ENCODE measurements around the gene ALOX5AP. TPM values are rescaled to one million over a fixed set of nuclear protein-coding genes. Genes with fewer than 3 reads are reported as not detected.

The ALOX5AP gene
- total and polyA plus RNA-seq, 7 experiments from 2014 or later: 22.1 to 198 (median 46.9) TPM

DNA sequence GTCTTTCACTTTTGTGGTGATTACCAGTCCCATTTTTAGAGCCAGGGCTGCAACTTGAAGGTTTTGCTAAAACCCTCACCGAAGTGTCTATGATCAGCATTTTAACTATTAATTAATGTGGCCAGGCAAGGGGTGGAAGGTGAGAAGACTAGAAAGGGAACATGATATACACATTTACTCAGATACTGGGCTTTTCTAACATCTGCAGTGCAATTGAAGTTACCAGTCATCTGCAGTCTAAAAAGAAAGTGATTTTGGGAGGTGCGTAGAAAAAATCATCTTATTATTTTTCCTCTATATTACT, 481 bp downstream of the ALOX5AP start:
- H3K4me3 ChIP-seq (ENCODE audit: low read length): peak overlapping the region; percentile 71
- Mint-ChIP-seq H3K36me3 (peaks cover 0 to 22% (median 0%) of the 10 kb centered on the region in 5 donors), H3K9me3 (no peaks in the 10 kb centered on the region), H3K27ac (peak overlapping the region; percentile 83 to 98 (median 94)), H3K4me1 (peaks cover 56 to 80% (median 73%) of the 10 kb centered on the region in 7 donors), H3K27me3 (peaks cover 0 to 4% (median 0%) of the 10 kb centered on the region in 5 donors), H3K4me3 (peak overlapping the region; percentile 83 to 99 (median 97))
- H3K27me3 ChIP-seq (ENCODE audit: control insufficient read depth in 2 of 2, insufficient read depth in 2 of 2, low read length in 2 of 2): no peaks in the 10 kb centered on the region
- peaks cover 41 to 51% of the 10 kb centered on the region in 2 donors for H3K4me1 ChIP-seq (ENCODE audit: control insufficient read depth in 2 of 2, insufficient read depth in 2 of 2, low read length in 2 of 2)
- DNase-seq (no peak), ATAC-seq (no peak)
- intact Hi-C loops (cut with micrococcal nuclease): loop anchor here (1.0 to 10.0 kb wide), 5 partner anchors 8 to 1141 kb away; partner anchors contain the start of gene SLC7A1 (in 1 of the 2)
- POLR2A ChIA-PET: interaction anchor here (0.7 to 2.8 kb wide), 6 partner anchors 63 to 284 kb away, joined by 3 to 20 read pairs (median 3); partner anchors contain the start of gene USPL1
- peak overlapping the region; percentile 68 for H3K27ac ChIP-seq (ENCODE audit: low read depth, low read length)
- H3K9me3 ChIP-seq (ENCODE audit: control insufficient read depth in 2 of 3, low read length in 3 of 3): no peaks in the 10 kb centered on the region
- CTCF ChIA-PET: interaction anchor here (0.7 to 1.2 kb wide), 2 partner anchors 66 to 67 kb away, joined by 3 to 4 read pairs; no protein-coding TSS in a partner anchor
- no peaks in the 10 kb centered on the region for H3K36me3 ChIP-seq (ENCODE audit: control insufficient read depth in 2 of 3, insufficient read depth in 3 of 3, low read length in 3 of 3)

DNA sequence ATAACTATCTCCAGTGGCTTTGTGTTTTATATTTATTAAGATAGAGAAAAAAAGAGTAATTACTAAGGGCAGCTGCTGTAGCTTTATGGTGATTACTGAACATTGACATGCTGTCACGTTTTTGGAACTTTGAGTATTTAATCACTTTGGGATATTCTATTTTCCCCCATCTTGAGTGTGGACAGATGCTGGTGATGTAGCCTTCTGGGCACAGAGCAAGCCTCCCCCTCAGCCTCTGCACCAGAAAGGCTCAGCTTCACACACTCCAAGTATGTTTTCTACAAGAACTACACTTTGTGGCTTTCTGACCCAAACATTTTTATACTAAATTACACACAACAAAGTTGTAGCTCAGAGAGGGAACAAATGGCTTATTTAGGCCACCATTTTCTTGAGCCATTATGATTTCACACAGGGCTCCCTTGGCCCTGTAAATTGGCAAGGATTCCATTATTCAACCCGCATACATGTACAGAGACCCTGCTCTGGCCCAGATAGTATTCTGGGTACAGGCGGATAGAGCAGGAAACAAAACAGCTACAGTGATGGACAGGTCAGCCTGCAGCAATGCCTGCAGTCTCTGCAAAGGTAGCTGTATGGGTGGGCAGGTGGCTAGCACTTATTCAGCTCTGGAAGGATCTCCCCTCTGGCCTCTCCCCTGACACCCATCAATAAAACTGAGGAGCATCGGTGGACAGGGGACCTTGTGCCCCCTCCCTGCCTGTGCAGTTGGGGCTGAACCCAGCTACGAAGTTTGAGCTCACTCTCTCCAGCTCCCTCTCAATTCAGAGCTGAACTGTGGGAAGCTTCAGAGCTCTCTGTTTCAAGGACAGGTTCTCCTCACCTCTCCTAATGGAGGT, 1.3 kb downstream of the ALOX5AP start:
- Histone ChIP-seq H3K27ac (ENCODE audit: low read depth, low read length) (no peak overlapping the region), H3K9me3 (ENCODE audit: control insufficient read depth in 2 of 3, low read length in 3 of 3) (no peaks in the 10 kb centered on the region), H3K36me3 (ENCODE audit: control insufficient read depth in 2 of 3, insufficient read depth in 3 of 3, low read length in 3 of 3) (no peaks in the 10 kb centered on the region), H3K4me1 (ENCODE audit: control insufficient read depth in 2 of 2, insufficient read depth in 2 of 2, low read length in 2 of 2) (peaks cover 42 to 51% of the 10 kb centered on the region in 2 donors), H3K27me3 (ENCODE audit: control insufficient read depth in 2 of 2, insufficient read depth in 2 of 2, low read length in 2 of 2) (no peaks in the 10 kb centered on the region), H3K4me3 (ENCODE audit: low read length) (peak overlapping the region; percentile 71)
- Mint-ChIP-seq H3K4me3 (peak overlapping the region; percentile 83 to 99 (median 97)), H3K9me3 (no peaks in the 10 kb centered on the region), H3K36me3 (peaks cover 0 to 22% (median 0%) of the 10 kb centered on the region in 5 donors), H3K27me3 (peaks cover 0 to 4% (median 0%) of the 10 kb centered on the region in 5 donors), H3K27ac (peak overlapping the region in 8 of 9 donors; percentile 78 to 98 (median 88)), H3K4me1 (peaks cover 56 to 81% (median 73%) of the 10 kb centered on the region in 7 donors)
- ChIA-PET CTCF (interaction anchor here (0.7 to 1.2 kb wide), 2 partner anchors 66 to 67 kb away, joined by 3 to 4 read pairs; no protein-coding TSS in a partner anchor), POLR2A (interaction anchor here (1.3 to 2.8 kb wide), 4 partner anchors 11 to 272 kb away, joined by 3 to 20 read pairs (median 4); partner anchors contain the start of gene USPL1)
- intact Hi-C loops (cut with micrococcal nuclease): loop anchor here (2.0 to 10.0 kb wide), 3 partner anchors 34 to 1142 kb away; partner anchors contain the start of gene SLC7A1 (in 1 of the 2)
- no peak for ATAC-seq
- no peak for DNase-seq

DNA sequence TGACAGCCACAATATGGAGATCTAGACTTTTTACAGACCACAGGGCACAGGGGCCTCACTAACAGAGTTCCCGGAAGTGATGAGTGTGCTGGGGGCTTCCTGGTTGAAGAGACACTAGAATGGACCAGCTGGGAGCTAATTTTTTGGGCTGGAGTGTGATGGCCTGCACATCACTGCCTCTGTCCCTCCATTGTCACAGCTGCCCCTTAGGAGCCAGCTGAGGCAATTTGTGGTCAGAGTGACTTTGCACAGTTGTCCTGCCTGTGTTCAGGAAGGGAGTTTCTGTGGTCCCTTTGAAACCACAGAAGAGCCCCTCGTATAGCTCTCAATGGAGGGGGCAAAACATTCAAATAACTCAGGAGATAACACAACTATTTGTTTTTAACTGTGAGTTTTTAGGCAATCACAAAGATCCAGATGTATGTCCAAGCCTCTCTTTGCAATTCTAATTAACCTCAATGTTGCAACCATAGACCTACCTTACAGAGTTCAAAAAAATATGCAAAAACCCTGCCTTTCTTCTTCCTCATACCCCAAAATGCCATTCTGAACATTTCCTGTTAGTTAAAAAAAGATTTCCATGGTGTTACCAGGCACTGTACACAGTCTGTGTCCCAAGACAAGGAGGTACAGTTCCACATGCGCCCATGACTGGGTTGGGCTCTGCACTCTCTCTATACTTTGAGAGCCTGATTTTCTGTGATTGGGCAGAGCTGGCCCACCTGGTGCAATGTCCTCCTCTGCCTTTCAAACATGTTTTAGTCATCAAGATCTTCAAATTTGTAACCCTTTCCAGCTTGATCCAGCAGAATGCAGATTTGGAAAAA, 2.4 kb downstream of the ALOX5AP start:
- POLR2A ChIA-PET: interaction anchor here (1.3 to 3.0 kb wide), 3 partner anchors 10 to 121 kb away, joined by 4 to 20 read pairs (median 13); partner anchors contain the start of gene USPL1
- Mint-ChIP-seq H3K27ac (peak overlapping the region; percentile 28 to 97 (median 80)), H3K36me3 (peaks cover 0 to 20% (median 0%) of the 10 kb centered on the region in 5 donors), H3K27me3 (no peaks in the 10 kb centered on the region), H3K4me1 (peaks cover 55 to 77% (median 71%) of the 10 kb centered on the region in 7 donors), H3K4me3 (peak overlapping the region; percentile 83 to 99 (median 97)), H3K9me3 (no peaks in the 10 kb centered on the region)
- ATAC-seq (peak; percentile 53), DNase-seq (no peak)
- peak overlapping the region; percentile 71 for H3K4me3 ChIP-seq (ENCODE audit: low read length)
- peak overlapping the region; percentile 27 for H3K27ac ChIP-seq (ENCODE audit: low read depth, low read length)
- intact Hi-C loops (cut with micrococcal nuclease): loop anchor here (2.0 to 10.0 kb wide), 3 partner anchors 35 to 1143 kb away; partner anchors contain the start of gene SLC7A1 (in 1 of the 2)
- no peaks in the 10 kb centered on the region for H3K27me3 ChIP-seq (ENCODE audit: control insufficient read depth in 2 of 2, insufficient read depth in 2 of 2, low read length in 2 of 2)
- no peaks in the 10 kb centered on the region for H3K9me3 ChIP-seq (ENCODE audit: control insufficient read depth in 2 of 3, low read length in 3 of 3)
- peaks cover 42 to 51% of the 10 kb centered on the region in 2 donors for H3K4me1 ChIP-seq (ENCODE audit: control insufficient read depth in 2 of 2, insufficient read depth in 2 of 2, low read length in 2 of 2)
- no peaks in the 10 kb centered on the region for H3K36me3 ChIP-seq (ENCODE audit: control insufficient read depth in 2 of 3, insufficient read depth in 3 of 3, low read length in 3 of 3)
- CTCF ChIA-PET: no interaction called here

DNA sequence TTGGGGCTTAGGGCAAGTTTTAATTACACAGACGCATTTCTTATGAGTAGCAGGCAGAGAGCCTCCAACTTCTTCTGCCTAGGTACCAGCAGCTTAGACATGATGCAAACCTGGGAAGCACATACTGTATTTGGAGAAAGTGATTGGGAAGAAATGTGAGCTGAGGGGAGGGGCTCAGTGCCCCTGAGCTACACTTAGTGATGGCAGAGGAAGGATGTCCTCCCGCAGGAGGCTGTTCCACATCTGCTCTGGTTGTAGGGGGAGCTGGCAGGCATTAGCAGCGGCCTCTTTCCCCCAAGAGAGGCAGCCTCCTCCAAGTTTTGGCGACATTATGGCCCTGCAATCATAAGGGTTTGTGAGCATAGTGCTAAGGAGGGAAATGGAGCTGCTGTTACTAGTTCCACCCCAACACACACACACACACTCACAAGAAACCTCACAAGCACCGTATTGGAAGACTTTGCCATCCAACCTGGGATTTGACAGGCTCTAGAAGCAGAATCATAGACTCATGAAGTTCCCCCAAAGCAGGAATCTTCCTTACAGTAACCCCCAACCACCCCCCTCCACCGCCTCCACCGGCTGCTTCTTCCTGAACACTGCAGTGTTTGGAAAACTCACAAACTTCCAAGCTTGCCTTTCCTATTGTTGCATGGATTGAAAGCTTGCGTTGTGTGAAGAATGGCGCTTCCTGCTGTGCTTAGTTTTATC, 3.3 kb downstream of the ALOX5AP start:
- H3K36me3 ChIP-seq (ENCODE audit: control insufficient read depth in 2 of 3, insufficient read depth in 3 of 3, low read length in 3 of 3): no peaks in the 10 kb centered on the region
- DNase-seq: no peak
- peaks cover 52% of the 10 kb centered on the region in 2 donors for H3K4me1 ChIP-seq (ENCODE audit: control insufficient read depth in 2 of 2, insufficient read depth in 2 of 2, low read length in 2 of 2)
- H3K4me3 ChIP-seq (ENCODE audit: low read length): no peak overlapping the region
- no peaks in the 10 kb centered on the region for H3K9me3 ChIP-seq (ENCODE audit: control insufficient read depth in 2 of 3, low read length in 3 of 3)
- peaks cover 0 to 29% (median 6%) of the 10 kb centered on the region in 5 donors for H3K36me3 Mint-ChIP-seq
- intact Hi-C loops (cut with micrococcal nuclease): loop anchor here (5.0 to 10.0 kb wide), 2 partner anchors 36 to 1144 kb away; partner anchors contain the start of gene SLC7A1 (in 1 of the 2)
- ATAC-seq: no peak
- peak overlapping the region in 6 of 9 donors; percentile 27 to 97 (median 78) for H3K27ac Mint-ChIP-seq
- H3K27ac ChIP-seq (ENCODE audit: low read depth, low read length): no peak overlapping the region
- H3K4me1 Mint-ChIP-seq: peaks cover 64 to 78% (median 75%) of the 10 kb centered on the region in 7 donors
- CTCF ChIA-PET: no interaction called here
- H3K9me3 Mint-ChIP-seq: no peaks in the 10 kb centered on the region
- H3K27me3 Mint-ChIP-seq: no peaks in the 10 kb centered on the region
- POLR2A ChIA-PET: interaction anchor here (3.0 kb wide), 1 partner anchor 121 kb away, joined by 13 read pairs; the partner anchor contains the start of gene USPL1
- H3K4me3 Mint-ChIP-seq: peak overlapping the region in 9 of 10 donors; percentile 48 to 99 (median 87)
- H3K27me3 ChIP-seq (ENCODE audit: control insufficient read depth in 2 of 2, insufficient read depth in 2 of 2, low read length in 2 of 2): no peaks in the 10 kb centered on the region

DNA sequence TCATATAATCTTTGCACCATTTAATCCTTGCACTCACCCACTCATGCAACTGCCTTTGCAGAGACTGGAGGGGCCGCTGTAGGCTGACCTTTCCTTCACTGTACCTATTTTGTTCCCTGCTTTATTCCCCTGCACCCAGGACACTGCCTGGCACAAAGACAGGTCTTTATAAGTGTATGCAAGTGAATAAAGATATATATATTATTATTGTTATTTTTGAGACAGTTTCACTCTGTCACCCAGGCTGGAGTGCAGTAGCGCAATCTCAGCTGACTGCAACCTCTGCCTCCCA, 3.8 kb downstream of the ALOX5AP start:
- H3K9me3 Mint-ChIP-seq: no peaks in the 10 kb centered on the region
- H3K27ac Mint-ChIP-seq: peak overlapping the region in 2 of 9 donors; percentile 78 to 93
- ChIA-PET POLR2A (interaction anchor here (3.0 kb wide), 1 partner anchor 122 kb away, joined by 13 read pairs; the partner anchor contains the start of gene USPL1), CTCF (no interaction called here)
- H3K4me3 Mint-ChIP-seq: peak overlapping the region in 9 of 10 donors; percentile 17 to 87 (median 81)
- H3K4me1 Mint-ChIP-seq: peaks cover 69 to 82% (median 79%) of the 10 kb centered on the region in 7 donors
- H3K4me3 ChIP-seq (ENCODE audit: low read length): no peak overlapping the region
- H3K4me1 ChIP-seq (ENCODE audit: control insufficient read depth in 2 of 2, insufficient read depth in 2 of 2, low read length in 2 of 2): peaks cover 57% of the 10 kb centered on the region in 2 donors
- no peaks in the 10 kb centered on the region for H3K27me3 Mint-ChIP-seq
- intact Hi-C loops (cut with micrococcal nuclease): loop anchor here (5.0 to 10.0 kb wide), 2 partner anchors 37 to 1144 kb away; partner anchors contain the start of gene SLC7A1 (in 1 of the 2)
- no peaks in the 10 kb centered on the region for H3K27me3 ChIP-seq (ENCODE audit: control insufficient read depth in 2 of 2, insufficient read depth in 2 of 2, low read length in 2 of 2)
- no peaks in the 10 kb centered on the region for H3K36me3 ChIP-seq (ENCODE audit: control insufficient read depth in 2 of 3, insufficient read depth in 3 of 3, low read length in 3 of 3)
- H3K36me3 Mint-ChIP-seq: peaks cover 0 to 31% (median 10%) of the 10 kb centered on the region in 5 donors
- H3K9me3 ChIP-seq (ENCODE audit: control insufficient read depth in 2 of 3, low read length in 3 of 3): no peaks in the 10 kb centered on the region
- H3K27ac ChIP-seq (ENCODE audit: low read depth, low read length): no peak overlapping the region
- ATAC-seq (no peak), DNase-seq (no peak)
